CD4-positive, CD25-positive, alpha-beta regulatory T cell (primary cell): ENCODE measurements around the gene PNPLA7. TPM values are rescaled to one million over a fixed set of nuclear protein-coding genes. Genes with fewer than 3 reads are reported as not detected.
A peak's percentile ranks its signal among the peaks of the same experiment; 100 is the strongest.

Experiments
- ATAC-seq, 2 donors: fragments of 150-1000 bp; cut with Tn5 transposase; one replicate each; pipeline ENCODE4 v1.10.0; 2021; ENCODE audit warnings: low read depth in 2 of 2, moderate number of reproducible peaks in 2 of 2, moderate library complexity in 1 of 2
- DNase-seq, 3 donors: peaks; one replicate each; pipeline versions ENCODE4 v3.0.0 to v3.0.0-alpha.2; 2012 to 2022; ENCODE audit warnings: mixed read lengths in 1 of 3
- H3K27ac ChIP-seq: one replicate; pipeline ENCODE4 v1.7.0; 2013; ENCODE audit warnings: mild to moderate bottlenecking, low read length; ENCODE audit not compliant: insufficient read depth, poor library complexity, severe bottlenecking
- H3K27me3 ChIP-seq: one replicate; pipeline ENCODE4 v1.7.0; 2013; ENCODE audit warnings: low read length; ENCODE audit not compliant: control insufficient read depth, insufficient read depth
- H3K36me3 ChIP-seq: one replicate; pipeline ENCODE4 v1.7.0; 2013; ENCODE audit warnings: mild to moderate bottlenecking, low read length, moderate library complexity; ENCODE audit not compliant: control insufficient read depth, insufficient read depth
- H3K4me1 ChIP-seq: 2 replicates; pipeline ENCODE4 v1.7.0; 2013; ENCODE audit warnings: mild to moderate bottlenecking, low read length; ENCODE audit not compliant: insufficient read depth, control insufficient read depth, poor library complexity, severe bottlenecking
- H3K4me3 ChIP-seq: one replicate; pipeline ENCODE4 v1.7.0; 2013; ENCODE audit warnings: low read depth, mild to moderate bottlenecking, low read length, moderate library complexity
- H3K9me3 ChIP-seq, 2 experiments: 1 replicate in 1 of 2; 2 replicates in 1 of 2; pipeline ENCODE4 v1.7.0; 2013; ENCODE audit warnings: low read length in 2 of 2, mild to moderate bottlenecking in 1 of 2, moderate library complexity in 1 of 2; ENCODE audit not compliant: control insufficient read depth in 2 of 2
- H3K27ac Mint-ChIP-seq, 3 donors: one replicate each; pipeline ENCODE4 v1.8.0; 2020 to 2022; ENCODE audit warnings: mild to moderate bottlenecking in 3 of 3, mixed read lengths in 3 of 3, moderate library complexity in 2 of 3
- H3K27me3 Mint-ChIP-seq: one replicate; pipeline ENCODE4 v1.8.0; 2022; ENCODE audit warnings: mild to moderate bottlenecking, mixed read lengths
- H3K36me3 Mint-ChIP-seq: one replicate; pipeline ENCODE4 v1.8.0; 2020; ENCODE audit warnings: mixed read lengths
- H3K4me1 Mint-ChIP-seq, 4 donors: one replicate each; pipeline ENCODE4 v1.8.0; 2020 to 2022; ENCODE audit warnings: mixed read lengths in 4 of 4, mild to moderate bottlenecking in 1 of 4
- H3K4me3 Mint-ChIP-seq, 4 donors: one replicate each; pipeline ENCODE4 v1.8.0; 2020 to 2022; ENCODE audit warnings: mild to moderate bottlenecking in 4 of 4, mixed read lengths in 4 of 4, moderate library complexity in 3 of 4
- H3K9me3 Mint-ChIP-seq, 7 donors: one replicate each; pipeline ENCODE4 v1.8.0; 2020 to 2022; ENCODE audit warnings: mixed read lengths in 7 of 7, mild to moderate bottlenecking in 3 of 7, moderate library complexity in 2 of 7
- polyA plus RNA-seq, 4 donors: library from polyadenylated mRNA; unstranded; fragments of 300-500 nt; fragmentation: Illumina TruSeq; gene quantifications; one replicate each; pipeline ENCODE4 v1.2.3, GENCODE V29; 2021
- total RNA-seq: library from RNA; stranded (reverse); gene quantifications from one replicate; pipeline ENCODE4 v1.2.3, GENCODE V29; 2022

The PNPLA7 gene
- total and polyA plus RNA-seq, 5 donors from 2014 or later, result 1.4 to 12.4 (median 1.8) TPM

- peaks cover 4% of the 10 kb centered on the region for H3K27me3 ChIP-seq
- Mint-ChIP-seq H3K36me3 (no peaks in the 10 kb centered on the region), H3K4me3 (no peak overlapping the region), H3K27me3 (peaks cover 27% of the 10 kb centered on the region), H3K9me3 (peaks cover 0 to 2% (median 0%) of the 10 kb centered on the region in 7 donors), H3K4me1 (peaks cover 0 to 35% (median 19%) of the 10 kb centered on the region in 4 donors), H3K27ac (no peak overlapping the region)
- no peaks in the 10 kb centered on the region for H3K36me3 ChIP-seq
- no peaks in the 10 kb centered on the region for H3K9me3 ChIP-seq
- no peak overlapping the region for H3K4me3 ChIP-seq
- DNase-seq, result no peak
- H3K4me1 ChIP-seq, result peaks cover 23% of the 10 kb centered on the region
- no peak for ATAC-seq
- no peak overlapping the region for H3K27ac ChIP-seq
These were observed 106.0 kb downstream of the PNPLA7 start for GRCh38 chr9:137444106-137444790.

- Histone ChIP-seq H3K27me3 (peaks cover 4% of the 10 kb centered on the region), H3K36me3 (no peaks in the 10 kb centered on the region), H3K9me3 (no peaks in the 10 kb centered on the region), H3K4me1 (peaks cover 23% of the 10 kb centered on the region), H3K4me3 (peak overlapping the region; percentile 32), H3K27ac (no peak overlapping the region)
- H3K27me3 Mint-ChIP-seq, result peaks cover 28% of the 10 kb centered on the region
- peak overlapping the region in 1 of 3 donors; percentile 80 for H3K27ac Mint-ChIP-seq
- peaks cover 0 to 25% (median 12%) of the 10 kb centered on the region in 4 donors for H3K4me1 Mint-ChIP-seq
- DNase-seq (no peak), ATAC-seq (no peak)
- H3K4me3 Mint-ChIP-seq, result peak overlapping the region; percentile 62 to 84 (median 71)
- peaks cover 0 to 2% (median 0%) of the 10 kb centered on the region in 7 donors for H3K9me3 Mint-ChIP-seq
- H3K36me3 Mint-ChIP-seq, result no peaks in the 10 kb centered on the region
These were observed 108.3 kb downstream of the PNPLA7 start for GRCh38 chr9:137441935-137442321.

GRCh38 chr9:137441289-137441934 lies 108.8 kb downstream of the PNPLA7 start, which contains the start of gene ENTPD8:
Gene ENTPD8 (minus strand): TSS chr9:137441357. CDS start chr9:137438285, 3,072 bp downstream.
- Mint-ChIP-seq H3K4me3 (peak within 1 kb of the TSS; percentile 62 to 84 (median 71)), H3K27ac (peak within 1 kb of the TSS in 1 of 3 donors; percentile 80), H3K9me3 (peaks cover 0 to 2% (median 0%) of the 10 kb centered on the region in 7 donors), H3K36me3 (no peaks in the 10 kb centered on the region), H3K27me3 (peaks cover 28% of the 10 kb centered on the region), H3K4me1 (peaks cover 0 to 24% (median 12%) of the 10 kb centered on the region in 4 donors)
- Histone ChIP-seq H3K27me3 (peaks cover 4% of the 10 kb centered on the region), H3K4me3 (peak within 1 kb of the TSS; percentile 32), H3K36me3 (no peaks in the 10 kb centered on the region), H3K27ac (no peak within 1 kb of the TSS), H3K9me3 (no peaks in the 10 kb centered on the region), H3K4me1 (peaks cover 23% of the 10 kb centered on the region)
- DNase-seq (peak in 1 of 3 donors; percentile 37), ATAC-seq (no peak)

- Mint-ChIP-seq H3K9me3 (peaks cover 0 to 2% (median 0%) of the 10 kb centered on the region in 7 donors), H3K36me3 (no peaks in the 10 kb centered on the region), H3K27ac (no peak overlapping the region), H3K4me1 (peaks cover 0 to 11% (median 4%) of the 10 kb centered on the region in 4 donors), H3K4me3 (peak overlapping the region in 1 of 4 donors; percentile 54), H3K27me3 (peaks cover 22% of the 10 kb centered on the region)
- DNase-seq (no peak), ATAC-seq (no peak)
- H3K27ac ChIP-seq, result no peak overlapping the region
- H3K36me3 ChIP-seq, result no peaks in the 10 kb centered on the region
- no peaks in the 10 kb centered on the region for H3K9me3 ChIP-seq
- no peak overlapping the region for H3K4me3 ChIP-seq
- peaks cover 12% of the 10 kb centered on the region for H3K4me1 ChIP-seq
- H3K27me3 ChIP-seq, result peaks cover 4% of the 10 kb centered on the region
These were observed 111.0 kb downstream of the PNPLA7 start for GRCh38 chr9:137439158-137439714.

GRCh38 chr9:137438591-137439157 lies 111.5 kb downstream of the PNPLA7 start:
- H3K27me3 Mint-ChIP-seq, result peaks cover 21% of the 10 kb centered on the region
- Histone ChIP-seq H3K27ac (no peak overlapping the region), H3K4me3 (no peak overlapping the region), H3K9me3 (no peaks in the 10 kb centered on the region), H3K27me3 (peaks cover 4% of the 10 kb centered on the region), H3K4me1 (peaks cover 12% of the 10 kb centered on the region), H3K36me3 (no peaks in the 10 kb centered on the region)
- no peak overlapping the region for H3K4me3 Mint-ChIP-seq
- no peaks in the 10 kb centered on the region for H3K36me3 Mint-ChIP-seq
- DNase-seq, result no peak
- H3K27ac Mint-ChIP-seq, result no peak overlapping the region
- ATAC-seq, result no peak
- peaks cover 0 to 2% (median 0%) of the 10 kb centered on the region in 7 donors for H3K9me3 Mint-ChIP-seq
- peaks cover 0 to 10% (median 4%) of the 10 kb centered on the region in 4 donors for H3K4me1 Mint-ChIP-seq

- DNase-seq (no peak), ATAC-seq (no peak)
- Mint-ChIP-seq H3K27ac (no peak overlapping the region), H3K4me1 (peaks cover 0 to 6% (median 4%) of the 10 kb centered on the region in 4 donors), H3K36me3 (no peaks in the 10 kb centered on the region), H3K27me3 (peaks cover 16% of the 10 kb centered on the region), H3K4me3 (no peak overlapping the region), H3K9me3 (peaks cover 0 to 1% (median 0%) of the 10 kb centered on the region in 7 donors)
- no peaks in the 10 kb centered on the region for H3K9me3 ChIP-seq
- H3K4me3 ChIP-seq, result no peak overlapping the region
- H3K27me3 ChIP-seq, result peaks cover 3% of the 10 kb centered on the region
- no peaks in the 10 kb centered on the region for H3K36me3 ChIP-seq
- peaks cover 12% of the 10 kb centered on the region for H3K4me1 ChIP-seq
- H3K27ac ChIP-seq, result no peak overlapping the region
These were observed 112.3 kb downstream of the PNPLA7 start for GRCh38 chr9:137437691-137438590.
